Liver (tissue), 3 donors: ENCODE measurements around the gene ZNF780A.

ENCODE experiments used
- ATF3 ChIP-seq: IDR thresholded peaks from 2 replicates; pipeline ENCODE4 v1.6.1; 2016; ENCODE audit warnings: antibody characterized with exemption
- CTCF ChIP-seq: fragments of 150-350 bp; IDR thresholded peaks from 2 replicates; pipeline ENCODE4 v1.5.1; 2017; ENCODE audit warnings: improper control_type of control experiment, low read depth, low read length; ENCODE audit not compliant: missing input control
- FOXA1 ChIP-seq: IDR thresholded peaks from 2 replicates; pipeline ENCODE4 v1.6.1; 2016; ENCODE audit warnings: antibody characterized with exemption
- GABPA ChIP-seq, 2 donors: IDR thresholded peaks in 1 of 2; conservative IDR thresholded peaks in 1 of 2; 2 replicates each; pipeline ENCODE4 v1.6.1; 2016; ENCODE audit warnings: antibody characterized with exemption in 2 of 2, mild to moderate bottlenecking in 1 of 2, moderate library complexity in 1 of 2
- HNF4G ChIP-seq: IDR thresholded peaks from 2 replicates; pipeline ENCODE4 v1.6.1; 2016; ENCODE audit warnings: antibody characterized with exemption
- JUND ChIP-seq, 2 donors: IDR thresholded peaks; 2 replicates each; pipeline ENCODE4 v1.6.1; 2016; ENCODE audit warnings: antibody characterized with exemption in 2 of 2
- MAX ChIP-seq: IDR thresholded peaks from 2 replicates; pipeline ENCODE4 v1.6.1; 2016; ENCODE audit warnings: antibody characterized with exemption
- RAD21 ChIP-seq, 2 donors: IDR thresholded peaks; 2 replicates each; pipeline ENCODE4 v1.6.1; 2016; ENCODE audit warnings: antibody characterized with exemption in 2 of 2, mild to moderate bottlenecking in 2 of 2
- REST ChIP-seq: IDR thresholded peaks from 2 replicates; pipeline ENCODE4 v1.6.1; 2016; ENCODE audit warnings: antibody characterized with exemption, mild to moderate bottlenecking
- RXRA ChIP-seq, 2 donors: IDR thresholded peaks; 2 replicates each; pipeline ENCODE4 v1.6.1; 2017 to 2018; ENCODE audit warnings: antibody characterized with exemption in 2 of 2, mild to moderate bottlenecking in 1 of 2
- SP1 ChIP-seq: IDR thresholded peaks from 2 replicates; pipeline ENCODE4 v1.6.1; 2018; ENCODE audit warnings: antibody characterized with exemption, mild to moderate bottlenecking
- TAF1 ChIP-seq: conservative IDR thresholded peaks from 2 replicates; pipeline ENCODE4 v1.6.1; 2016; ENCODE audit warnings: antibody characterized with exemption, mild to moderate bottlenecking
- YY1 ChIP-seq: IDR thresholded peaks from 2 replicates; pipeline ENCODE4 v1.6.1; 2016; ENCODE audit warnings: antibody characterized with exemption, mild to moderate bottlenecking
- ZBTB33 ChIP-seq: IDR thresholded peaks from 2 replicates; pipeline ENCODE4 v1.6.1; 2016; ENCODE audit warnings: antibody characterized with exemption
- donor health status: healthy.
- donor health status: healthy.

- TF ChIP-seq CTCF (no peak), ATF3 (no peak), GABPA (IDR thresholded peaks at IDR 0.05 in 1 of 2, conservative IDR thresholded peaks at IDR 0.05 in 1 of 2) (no peak), REST (no peak), FOXA1 (no peak), ZBTB33 (no peak), RAD21 (IDR thresholded peaks at IDR 0.05) (no peak), TAF1 (no peak), SP1 (no peak), MAX (no peak), YY1 (no peak), JUND (IDR thresholded peaks at IDR 0.05) (no peak), RXRA (IDR thresholded peaks at IDR 0.05) (no peak), HNF4G (no peak)
These were observed 28.6 kb upstream of the ZNF780A start for GRCh38 chr19:40119380-40119779.
